GM19372 (cell line): ENCODE measurements around the gene DNPH1.

Experiments
- ATAC-seq: cut with Tn5 transposase; IDR thresholded peaks from one replicate; pipeline ENCODE4 v1.9.1; 2021; ENCODE audit warnings: mild to moderate bottlenecking, low read depth, moderate library complexity; ENCODE audit not compliant: unreplicated experiment

The DNPH1 gene

DNA sequence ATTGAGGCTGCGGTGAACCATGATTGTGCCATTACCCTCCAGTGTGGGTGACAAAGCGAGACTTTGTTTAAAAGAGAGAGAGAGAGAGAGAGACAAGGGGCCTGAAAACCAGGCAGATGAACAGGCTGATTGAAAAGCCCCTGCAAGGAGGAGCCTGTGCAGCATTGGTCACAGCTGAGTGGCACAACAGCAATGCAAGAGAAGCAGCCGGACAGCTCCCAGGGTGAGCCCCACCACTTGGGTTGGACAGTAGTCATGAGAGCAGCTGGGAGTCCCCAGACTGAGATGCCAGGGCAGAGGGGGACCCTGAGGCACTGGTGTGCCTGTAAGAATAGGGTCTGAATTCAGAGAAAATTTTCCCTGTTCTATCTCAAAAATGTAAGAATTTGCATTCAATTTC lies 10.2 kb downstream of the DNPH1 start:
- no peak for ATAC-seq

DNA sequence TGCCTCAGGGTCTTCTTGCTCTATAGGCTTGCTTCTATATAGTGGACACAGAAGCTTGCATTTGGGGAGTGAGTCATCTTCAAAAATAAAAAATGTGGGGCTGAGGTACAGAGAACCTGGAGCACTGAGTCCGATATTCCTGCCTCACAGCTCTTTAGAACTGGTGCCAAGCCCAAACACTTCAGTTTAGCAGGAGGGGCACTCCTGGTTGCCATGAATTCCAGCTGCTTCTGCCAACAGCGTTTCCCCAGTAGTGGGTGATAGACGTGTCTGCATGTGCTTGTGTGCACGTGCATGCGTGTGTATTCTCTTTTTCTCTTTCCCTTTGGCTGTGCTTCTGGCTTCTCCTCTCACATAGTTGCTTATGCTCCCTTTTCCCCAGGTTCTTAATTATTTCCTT lies 11.9 kb downstream of the DNPH1 start:
- no peak for ATAC-seq

DNA sequence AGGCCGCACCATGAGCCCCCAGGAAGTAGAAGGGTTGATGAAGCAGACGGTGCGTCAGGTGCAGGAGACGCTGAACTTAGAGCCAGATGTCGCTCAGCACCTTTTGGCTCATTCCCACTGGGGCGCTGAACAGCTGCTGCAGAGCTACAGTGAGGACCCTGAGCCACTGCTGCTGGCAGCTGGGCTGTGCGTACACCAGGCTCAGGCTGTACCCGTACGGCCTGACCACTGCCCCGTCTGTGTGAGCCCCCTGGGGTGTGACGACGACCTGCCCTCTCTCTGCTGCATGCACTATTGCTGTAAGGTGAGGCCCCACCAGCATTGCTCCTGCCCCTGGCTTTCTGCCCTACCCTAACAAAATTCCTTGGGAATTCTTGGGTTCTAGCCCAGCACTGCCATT lies 13.1 kb downstream of the DNPH1 start:
- no peak for ATAC-seq

DNA sequence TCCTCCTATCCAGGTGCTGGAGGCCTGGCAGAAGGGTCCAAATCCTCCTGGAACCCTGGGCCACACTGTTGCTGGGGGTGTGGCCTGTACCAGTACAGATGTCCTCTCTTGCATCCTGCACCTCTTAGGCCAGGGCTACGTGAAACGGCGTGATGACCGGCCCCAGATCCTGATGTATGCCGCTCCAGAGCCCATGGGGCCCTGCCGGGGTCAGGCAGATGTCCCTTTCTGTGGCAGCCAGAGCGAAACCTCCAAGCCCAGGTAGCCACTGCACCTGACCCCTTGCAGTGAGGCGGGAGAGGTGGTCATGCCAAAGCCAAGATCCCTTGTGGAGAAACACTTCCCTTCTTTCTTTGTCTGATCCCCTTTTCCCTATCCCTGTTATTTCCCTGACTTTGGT lies 14.2 kb downstream of the DNPH1 start:
- ATAC-seq: no peak

DNA sequence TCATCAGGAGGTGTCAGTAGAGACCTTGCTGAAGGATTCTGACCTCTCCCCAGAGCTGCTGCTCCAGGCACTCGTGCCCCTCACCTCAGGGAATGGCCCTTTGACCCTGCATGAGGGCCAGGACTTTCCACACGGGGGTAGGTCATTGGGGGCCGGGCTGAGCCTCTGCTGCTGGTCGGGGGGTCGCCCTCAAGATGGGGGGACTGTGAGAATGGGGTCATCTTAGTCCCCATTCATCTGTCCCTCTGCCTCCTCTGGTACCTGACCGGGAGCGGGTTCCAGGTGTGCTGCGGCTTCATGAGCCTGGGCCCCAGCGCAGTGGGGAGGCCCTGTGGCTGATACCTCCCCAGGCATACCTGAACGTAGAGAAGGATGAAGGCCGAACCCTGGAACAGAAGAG lies 15.8 kb downstream of the DNPH1 start:
- ATAC-seq: no peak

DNA sequence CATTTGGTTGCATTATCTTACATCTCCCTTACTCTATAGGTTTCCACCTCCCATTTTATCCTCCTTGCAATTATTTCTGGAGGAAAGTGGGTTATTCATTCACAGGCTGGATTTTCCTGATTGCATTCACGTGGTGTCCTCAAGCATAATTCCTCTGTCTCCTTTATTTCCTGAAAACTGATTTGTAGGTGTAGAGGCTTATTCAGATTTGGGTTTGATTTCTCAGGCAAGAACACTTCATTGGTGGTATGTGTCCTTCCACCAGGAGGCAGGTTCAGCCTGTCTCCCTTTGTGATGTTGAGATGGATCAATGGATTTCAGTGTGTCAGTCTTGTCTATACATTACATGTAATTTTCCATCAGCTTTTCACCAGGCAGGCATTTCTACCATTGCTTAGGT lies 17.3 kb downstream of the DNPH1 start:
- ATAC-seq: no peak

DNA sequence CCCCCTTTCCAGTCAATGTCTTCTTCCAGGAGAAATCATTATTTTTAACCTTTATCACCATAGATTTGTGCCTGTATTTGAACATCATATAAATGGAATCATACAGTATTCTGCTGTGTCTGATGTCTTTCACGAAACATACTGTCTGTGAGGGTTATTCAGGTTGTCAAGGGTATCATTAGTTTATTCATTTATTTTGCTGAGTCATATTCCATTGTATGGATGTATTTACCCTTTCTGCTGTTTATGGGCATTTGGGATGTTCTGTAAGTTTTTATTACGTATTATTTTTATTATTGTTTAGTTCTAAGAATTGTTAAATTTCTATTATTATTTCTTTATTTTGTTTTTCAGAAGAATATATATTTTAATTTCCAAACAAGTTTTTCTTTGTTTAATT lies 22.0 kb downstream of the DNPH1 start:
- ATAC-seq: no peak

DNA sequence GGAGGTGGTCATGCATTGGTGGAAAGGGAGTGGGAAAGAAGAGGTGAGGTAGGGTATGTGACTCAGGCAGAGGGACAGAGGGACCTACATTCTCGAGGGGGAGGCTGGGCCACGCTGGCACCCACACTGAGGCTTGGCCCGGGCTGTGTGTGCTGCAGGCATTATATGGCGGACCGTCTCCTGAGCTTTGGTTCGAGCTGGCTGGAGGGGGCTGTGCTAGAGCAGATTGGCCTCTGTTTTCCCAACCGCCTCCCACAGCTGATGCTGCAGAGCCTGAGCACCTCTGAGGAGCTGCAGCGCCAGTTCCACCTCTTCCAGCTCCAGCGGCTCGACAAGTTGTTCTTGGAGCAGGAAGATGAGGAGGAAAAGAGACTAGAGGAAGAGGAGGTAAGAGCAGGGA lies 23.4 kb downstream of the DNPH1 start:
- no peak for ATAC-seq

DNA sequence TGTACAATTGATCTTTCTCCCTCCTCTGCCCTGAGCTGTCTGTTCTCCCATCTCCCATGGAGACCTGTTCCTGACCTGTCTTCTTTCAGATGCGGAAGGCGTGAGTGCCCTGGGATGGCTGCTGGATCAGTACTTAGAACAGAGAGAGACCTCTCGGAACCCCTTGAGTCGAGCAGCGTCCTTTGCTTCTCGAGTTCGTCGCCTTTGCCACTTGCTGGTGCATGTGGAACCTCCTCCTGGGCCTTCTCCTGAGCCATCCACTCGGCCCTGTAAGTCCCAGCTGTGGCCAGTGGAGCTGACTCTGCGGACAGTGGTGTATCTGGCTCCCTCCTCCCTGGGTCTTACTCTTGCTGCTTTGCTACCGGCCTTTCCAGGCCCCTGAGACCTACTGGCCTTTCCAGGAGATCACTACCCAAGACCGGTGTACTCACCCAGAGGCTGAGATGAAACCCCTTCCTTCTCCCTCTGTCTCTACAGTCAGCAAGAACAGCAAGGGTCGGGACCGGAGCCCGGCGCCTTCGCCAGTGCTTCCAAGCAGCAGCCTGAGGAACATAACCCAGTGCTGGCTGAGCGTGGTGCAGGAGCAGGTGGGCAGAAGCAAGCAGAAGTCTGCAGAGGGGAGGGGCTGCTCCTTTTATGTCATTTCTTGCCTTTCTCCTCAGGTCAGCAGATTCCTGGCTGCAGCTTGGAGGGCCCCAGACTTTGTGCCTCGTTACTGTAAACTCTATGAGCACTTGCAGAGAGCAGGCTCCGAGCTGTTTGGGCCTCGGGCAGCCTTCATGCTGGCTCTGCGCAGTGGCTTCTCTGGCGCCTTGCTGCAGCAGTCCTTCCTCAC lies 24.8 kb downstream of the DNPH1 start:
- ATAC-seq: no peak

DNA sequence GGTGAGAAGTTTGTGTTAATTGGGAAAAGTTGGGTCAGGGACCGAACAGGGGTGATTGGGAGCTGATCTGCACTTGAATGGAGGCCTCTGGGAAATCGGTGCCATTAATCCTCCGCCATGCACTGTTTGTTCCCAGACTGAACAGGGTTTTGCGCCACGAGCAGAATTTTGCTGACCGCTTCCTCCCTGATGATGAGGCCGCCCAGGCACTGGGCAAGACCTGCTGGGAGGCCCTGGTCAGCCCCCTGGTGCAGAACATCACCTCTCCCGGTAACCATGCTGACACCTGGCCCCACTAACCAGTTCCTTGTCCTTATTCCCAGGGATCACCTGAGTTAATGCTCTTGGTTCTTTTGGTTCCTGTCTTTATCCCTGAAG lies 25.6 kb downstream of the DNPH1 start:
- no peak for ATAC-seq

DNA sequence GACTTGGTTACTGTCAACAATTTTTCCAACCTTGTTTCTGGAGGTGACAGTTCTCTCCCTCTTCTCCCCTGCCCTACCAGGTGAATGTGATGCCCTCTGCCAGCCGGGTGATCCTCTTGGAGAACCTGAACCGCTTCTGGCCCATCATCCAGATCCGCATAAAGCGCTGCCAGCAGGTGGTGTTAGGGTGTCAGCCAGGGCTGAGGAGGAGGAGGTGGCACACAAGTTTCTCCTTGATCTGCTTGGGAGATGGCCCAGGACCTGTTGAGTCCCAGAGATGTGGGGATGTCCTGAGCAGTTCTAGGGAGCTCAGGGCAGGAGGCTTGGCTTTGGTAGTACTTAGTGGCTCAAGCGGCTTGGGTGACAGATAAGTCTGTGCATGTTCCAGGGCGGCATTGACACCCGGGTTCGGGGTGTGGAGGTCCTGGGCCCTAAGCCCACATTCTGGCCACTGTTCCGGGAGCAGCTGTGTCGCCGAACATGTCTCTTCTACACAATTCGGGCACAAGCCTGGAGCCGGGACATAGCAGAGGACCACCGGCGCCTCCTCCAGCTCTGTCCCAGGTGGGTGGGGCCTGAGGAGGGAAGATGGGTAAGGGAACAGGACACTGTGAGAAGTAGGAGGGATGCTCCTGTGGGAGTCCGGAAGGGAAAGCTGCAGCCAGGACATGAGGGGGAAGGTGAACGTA lies 26.1 kb downstream of the DNPH1 start:
- no peak for ATAC-seq

DNA sequence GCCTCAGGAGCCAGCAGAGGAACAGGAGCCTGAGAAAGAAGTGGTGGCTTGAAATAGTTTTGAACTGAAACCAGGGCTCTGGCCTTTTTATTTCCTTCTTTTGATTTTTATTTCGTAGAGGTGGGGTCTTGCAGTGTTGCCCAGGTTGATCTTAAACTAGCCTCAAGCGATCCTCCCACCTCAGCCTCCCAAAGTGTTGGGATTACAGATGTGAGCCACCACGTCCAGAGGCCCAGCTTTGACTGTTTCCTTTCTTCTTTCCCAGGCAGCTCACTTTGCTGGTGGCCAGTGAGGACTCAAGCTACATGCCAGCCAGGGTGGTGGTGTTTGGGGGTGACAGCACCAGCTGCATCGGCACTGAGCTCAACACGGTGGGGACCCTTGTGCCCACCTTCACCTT lies 26.8 kb downstream of the DNPH1 start:
- no peak for ATAC-seq

DNA sequence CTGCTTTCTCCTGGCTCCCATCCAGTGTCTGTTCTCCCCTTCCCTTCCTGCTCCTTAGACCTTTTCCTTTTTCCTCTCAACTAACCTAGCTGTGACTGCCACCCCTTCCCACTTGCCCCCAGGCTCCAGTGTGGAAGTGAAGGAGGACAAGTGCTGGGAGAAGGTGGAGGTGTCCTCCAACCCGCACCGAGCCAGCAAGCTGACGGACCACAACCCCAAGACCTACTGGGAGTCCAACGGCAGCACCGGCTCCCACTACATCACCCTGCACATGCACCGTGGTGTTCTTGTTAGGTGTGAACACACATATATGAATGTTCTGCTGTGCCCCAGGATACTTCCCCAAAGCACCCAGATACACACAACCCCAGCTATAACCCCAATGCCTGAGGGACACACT lies 28.7 kb downstream of the DNPH1 start:
- no peak for ATAC-seq

DNA sequence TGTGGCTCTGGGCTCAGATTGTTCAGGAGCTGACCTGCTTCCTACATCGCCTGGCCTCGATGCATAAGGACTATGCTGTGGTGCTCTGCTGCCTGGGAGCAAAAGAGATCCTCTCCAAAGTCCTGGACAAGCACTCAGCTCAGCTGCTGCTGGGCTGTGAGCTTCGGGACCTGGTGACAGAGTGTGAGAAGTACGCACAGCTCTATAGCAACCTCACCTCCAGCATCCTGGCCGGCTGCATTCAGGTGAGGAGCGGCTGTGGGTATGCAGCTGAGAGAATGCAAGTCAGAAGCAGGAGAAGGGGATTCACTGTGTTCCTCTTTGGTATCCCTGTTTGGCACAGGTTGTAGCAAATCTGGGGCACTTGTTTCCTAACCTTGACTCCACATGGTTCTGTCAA lies 29.4 kb downstream of the DNPH1 start:
- ATAC-seq: no peak

DNA sequence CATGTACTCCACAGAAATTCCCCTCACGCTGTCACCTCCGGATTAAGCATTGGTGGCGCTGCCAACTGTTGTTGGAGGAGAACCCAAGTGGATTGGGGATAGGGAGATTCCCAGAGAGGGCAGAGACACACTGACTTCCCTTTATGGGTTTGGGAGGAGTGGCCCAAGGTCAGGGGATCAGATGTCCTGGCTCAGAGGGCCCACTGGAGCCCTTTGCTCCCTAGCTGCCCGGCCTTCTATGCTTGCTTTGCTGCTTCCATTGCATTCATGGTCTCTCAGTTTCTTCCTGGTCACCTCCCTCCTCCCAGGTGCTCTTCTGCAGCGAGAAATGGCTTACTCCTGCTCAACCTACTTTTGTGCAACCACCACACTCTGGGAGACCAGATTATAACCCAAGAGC lies 32.9 kb downstream of the DNPH1 start:
- ATAC-seq: no peak

DNA sequence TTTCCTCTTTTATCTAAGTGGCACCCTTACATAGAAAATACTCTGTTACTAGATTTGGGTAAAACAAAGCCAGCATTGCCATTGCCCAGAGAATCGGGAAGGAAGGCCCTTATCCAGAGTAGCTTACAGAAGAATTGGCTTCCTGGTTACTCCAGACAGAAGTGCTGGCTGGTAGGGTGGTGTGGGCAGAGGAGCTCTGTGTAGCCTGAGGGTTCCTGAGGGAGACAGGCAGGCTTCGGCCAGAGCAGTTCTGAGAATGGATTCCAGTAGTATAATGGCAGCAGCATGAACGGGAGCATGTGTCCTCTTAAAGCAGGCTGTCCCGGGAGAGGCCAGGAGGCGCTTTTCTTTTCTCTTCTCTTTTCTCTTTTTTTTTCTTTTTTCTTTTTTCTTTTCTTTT lies 35.4 kb downstream of the DNPH1 start:
- no peak for ATAC-seq

DNA sequence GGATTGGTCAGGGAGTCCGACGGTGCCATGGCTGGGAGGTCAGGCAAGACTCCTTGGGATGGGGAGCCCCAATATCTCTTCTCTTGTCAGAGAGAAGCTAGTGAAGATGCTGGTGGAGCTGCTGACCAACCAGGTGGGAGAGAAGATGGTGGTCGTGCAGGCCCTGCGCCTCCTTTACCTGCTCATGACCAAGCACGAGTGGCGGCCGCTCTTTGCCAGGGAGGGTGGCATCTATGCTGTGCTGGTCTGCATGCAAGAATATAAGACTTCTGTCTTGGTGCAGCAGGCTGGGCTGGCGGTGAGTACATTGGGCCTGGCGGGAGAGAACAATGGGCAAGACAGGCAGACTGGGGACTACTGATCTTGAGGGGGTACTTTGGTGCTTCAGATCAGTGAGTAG lies 36.4 kb downstream of the DNPH1 start:
- ATAC-seq: no peak

DNA sequence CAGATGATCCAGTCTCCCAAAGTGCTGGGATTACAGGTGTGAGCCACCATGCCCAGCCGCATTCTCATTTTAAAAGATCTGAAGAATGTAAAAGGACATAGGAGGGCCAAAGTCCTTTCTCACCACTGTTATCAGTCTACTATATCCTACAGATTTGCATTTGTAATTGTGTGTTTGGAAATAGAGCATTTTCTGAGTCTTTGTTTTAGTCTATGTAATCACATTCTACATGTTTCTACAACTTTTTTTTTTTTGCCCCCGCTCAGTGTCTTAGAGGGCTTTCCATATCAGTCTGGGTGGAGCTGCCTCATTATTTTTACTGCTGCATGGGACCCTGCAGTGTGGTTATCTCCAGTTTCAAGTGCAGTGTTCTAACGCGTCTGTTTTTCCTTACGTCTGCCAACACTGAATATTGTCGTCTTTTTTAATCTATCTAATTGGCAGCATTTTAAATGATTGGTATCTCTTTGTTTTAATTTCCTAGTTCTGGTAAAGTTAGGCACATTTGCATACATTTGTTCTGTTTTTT lies 39.4 kb downstream of the DNPH1 start:
- ATAC-seq: no peak

DNA sequence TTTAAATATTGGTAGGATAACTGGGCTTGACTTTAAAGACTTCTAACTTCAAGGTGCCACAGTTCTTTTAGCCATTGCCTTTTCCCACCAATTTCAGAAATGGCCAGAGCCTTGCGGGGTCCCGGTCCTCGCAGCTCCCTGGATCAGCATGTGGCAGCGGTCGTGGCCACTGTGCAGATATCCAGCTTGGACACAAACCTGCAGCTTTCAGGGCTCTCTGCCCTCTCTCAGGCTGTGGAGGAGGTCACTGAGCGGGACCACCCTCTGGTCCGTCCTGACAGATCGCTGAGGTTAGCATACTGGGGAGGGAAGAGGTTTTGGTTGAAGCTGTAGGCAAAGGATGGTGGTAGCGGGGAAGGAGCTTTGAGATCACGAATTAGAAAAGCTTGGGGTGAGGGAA lies 40.9 kb downstream of the DNPH1 start:
- ATAC-seq: no peak

DNA sequence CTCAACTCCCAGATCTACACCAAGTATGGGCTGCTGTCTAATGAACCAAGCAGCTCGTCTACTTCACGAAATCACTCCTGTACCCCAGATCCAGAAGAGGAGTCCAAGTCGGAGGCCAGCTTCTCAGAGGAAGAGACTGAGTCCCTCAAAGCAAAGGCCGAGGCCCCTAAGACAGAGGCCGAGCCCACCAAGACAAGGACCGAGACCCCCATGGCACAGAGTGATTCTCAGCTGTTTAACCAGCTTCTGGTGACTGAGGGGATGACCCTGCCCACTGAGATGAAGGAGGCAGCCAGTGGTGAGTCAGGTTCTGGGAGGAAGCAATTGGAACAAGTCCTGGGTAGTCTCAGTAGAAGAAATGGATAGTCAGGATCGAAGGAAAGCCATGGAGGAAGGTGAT lies 41.5 kb downstream of the DNPH1 start:
- no peak for ATAC-seq

DNA sequence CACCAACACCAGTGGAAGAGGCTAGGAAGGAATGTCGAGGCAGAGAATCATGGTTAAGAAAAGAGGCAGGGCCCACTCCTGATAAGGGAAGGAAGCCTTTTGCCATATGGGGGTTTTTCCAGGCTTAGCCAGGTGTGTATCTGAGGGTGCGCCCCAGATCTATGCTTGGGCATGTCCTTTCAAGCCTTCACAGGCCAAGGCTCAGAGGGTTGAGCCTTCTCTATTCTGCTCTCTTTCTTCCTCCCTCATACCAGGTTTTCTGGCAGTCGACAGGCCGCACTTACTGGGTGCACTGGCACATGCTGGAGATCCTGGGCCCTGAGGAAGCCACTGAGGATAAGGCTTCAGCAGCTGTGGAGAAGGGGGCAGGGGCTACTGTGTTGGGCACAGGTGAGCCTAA lies 42.6 kb downstream of the DNPH1 start:
- ATAC-seq: no peak

DNA sequence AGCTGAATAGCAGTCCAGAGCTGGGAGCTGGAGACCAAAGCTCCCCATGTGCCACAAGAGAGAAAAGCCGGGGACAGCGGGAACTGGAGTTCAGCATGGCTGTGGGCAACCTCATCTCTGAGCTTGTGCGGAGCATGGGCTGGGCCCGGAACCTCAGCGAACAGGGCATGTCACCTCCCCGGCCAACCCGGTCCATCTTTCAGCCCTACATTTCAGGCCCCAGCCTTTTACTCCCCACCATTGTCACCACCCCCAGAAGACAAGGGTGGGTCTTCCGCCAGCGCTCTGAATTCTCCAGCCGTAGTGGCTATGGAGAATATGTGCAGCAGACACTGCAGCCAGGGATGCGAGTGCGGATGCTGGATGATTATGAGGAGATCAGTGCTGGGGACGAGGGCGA lies 43.3 kb downstream of the DNPH1 start:
- ATAC-seq: no peak
